Jurkat, Clone E6-1 (cell line): ENCODE measurements around the gene PHYHIPL.

Experiments used
- DNase-seq: peaks from one replicate; pipeline ENCODE4 v3.0.0-alpha.2; 2011; ENCODE audit warnings: low read depth, low spot score
- H3K4me3 ChIP-seq: 2 replicates; pipeline ENCODE4 v1.5.1; 2011; ENCODE audit warnings: mild to moderate bottlenecking, low read length, control low read depth, moderate library complexity

PHYHIPL gene

GRCh38 chr10:59283456-59284091 lies 107.1 kb downstream of the PHYHIPL start:
- DNase-seq, result no peak
- no peak overlapping the region for H3K4me3 ChIP-seq

GRCh38 chr10:59284118-59284975 lies 107.9 kb downstream of the PHYHIPL start:
- no peak overlapping the region for H3K4me3 ChIP-seq
- no peak for DNase-seq

- no peak for DNase-seq
- H3K4me3 ChIP-seq, result no peak overlapping the region
Measured at GRCh38 chr10:59285073-59285472, 108.6 kb downstream of the PHYHIPL start.

- H3K4me3 ChIP-seq, result no peak overlapping the region
- DNase-seq, result no peak
Measured at GRCh38 chr10:59285848-59286247, 109.4 kb downstream of the PHYHIPL start.

GRCh38 chr10:59287587-59288255 lies 111.3 kb downstream of the PHYHIPL start:
- no peak overlapping the region for H3K4me3 ChIP-seq
- DNase-seq, result no peak

GRCh38 chr10:59289853-59290252 lies 113.4 kb downstream of the PHYHIPL start:
- H3K4me3 ChIP-seq, result no peak overlapping the region
- no peak for DNase-seq

- no peak overlapping the region for H3K4me3 ChIP-seq
- no peak for DNase-seq
Measured at GRCh38 chr10:59290448-59290847, 114.0 kb downstream of the PHYHIPL start.
